Measurements from ENCODE around the gene ETFA.

GRCh38 chr15:76193934-76194333 lies 117.3 kb downstream of the ETFA start:
- TF ChIP-seq POLR2A (IDR thresholded peaks at IDR 0.05), result no peak
- TF ChIP-seq POLR2AphosphoS5 (IDR thresholded peaks at IDR 0.05; ENCODE audit: insufficient read depth in 1 of 2, low read depth in 1 of 2), result no peak
- no peak for TF ChIP-seq CTCF (IDR thresholded peaks at IDR 0.05)

Data from vagina (tissue), 2 donors.